ENCODE data around the gene ANTXR1. TPM values are rescaled to one million over a fixed set of nuclear protein-coding genes. Genes with fewer than 3 reads are reported as not detected.

ANTXR1 gene
- total and polyA plus RNA-seq, 9 of the 15 experiments (the other 6 are each of a cell fraction or from before 2014, with no cell fraction given) = 0.07 to 1.00 (median 0.54) TPM

DNA sequence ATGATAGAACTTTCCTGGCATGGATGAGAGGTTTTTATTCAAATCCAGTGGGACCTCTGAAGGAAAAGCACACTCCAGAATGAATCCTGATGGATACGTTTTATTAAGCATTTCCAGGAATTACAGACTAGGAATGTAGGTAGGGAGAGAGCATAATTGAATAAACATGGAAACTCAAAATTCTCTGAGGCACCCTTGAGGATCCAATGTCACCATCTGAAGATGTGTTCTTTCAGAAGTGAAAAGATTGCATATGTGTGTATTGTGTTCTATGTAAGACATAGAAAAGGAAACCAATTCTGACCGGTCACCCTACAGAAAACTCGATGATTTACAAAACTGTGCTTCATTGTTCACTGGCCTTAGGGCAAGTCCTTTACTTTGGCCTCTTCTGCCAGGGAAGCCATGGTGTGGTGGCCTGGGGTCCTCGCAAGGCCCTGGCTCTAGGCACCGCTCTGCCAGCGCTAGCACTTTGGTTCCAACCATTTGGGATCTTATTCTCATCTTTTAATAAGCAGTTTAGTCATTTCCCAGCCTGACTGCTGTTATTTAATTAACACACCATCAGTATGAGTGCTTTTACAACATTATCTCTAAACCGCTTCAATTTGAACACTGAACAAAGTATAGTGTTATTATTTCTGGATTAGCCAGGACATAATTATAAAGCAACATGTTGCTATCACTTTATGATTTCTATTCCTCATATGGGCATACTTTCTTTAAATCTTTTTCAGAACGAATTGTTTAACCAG lies 43.1 kb upstream of the ANTXR1 start (continued):
- no peak for TF ChIP-seq ZNF707 (CRISPR knock-in tag; conservative IDR thresholded peaks at IDR 0.05)
- no peak for TF ChIP-seq HNRNPK (IDR thresholded peaks at IDR 0.05; ENCODE audit: low read depth, low read length, poor library complexity, severe bottlenecking)
- no peak for TF ChIP-seq ZNF384 (IDR thresholded peaks at IDR 0.05; ENCODE audit: low read depth, low read length)
- no peak for TF ChIP-seq TBL1XR1 (IDR thresholded peaks at IDR 0.05; ENCODE audit: low read length in 2 of 2)
- TF ChIP-seq E2F3 (CRISPR knock-in tag; IDR thresholded peaks at IDR 0.05) = no peak
- no peak for TF ChIP-seq CBX1 (IDR thresholded peaks at IDR 0.05; ENCODE audit: low read depth)
- no peak for TF ChIP-seq MCM7 (IDR thresholded peaks at IDR 0.05)
- TF ChIP-seq, protein P1, sequence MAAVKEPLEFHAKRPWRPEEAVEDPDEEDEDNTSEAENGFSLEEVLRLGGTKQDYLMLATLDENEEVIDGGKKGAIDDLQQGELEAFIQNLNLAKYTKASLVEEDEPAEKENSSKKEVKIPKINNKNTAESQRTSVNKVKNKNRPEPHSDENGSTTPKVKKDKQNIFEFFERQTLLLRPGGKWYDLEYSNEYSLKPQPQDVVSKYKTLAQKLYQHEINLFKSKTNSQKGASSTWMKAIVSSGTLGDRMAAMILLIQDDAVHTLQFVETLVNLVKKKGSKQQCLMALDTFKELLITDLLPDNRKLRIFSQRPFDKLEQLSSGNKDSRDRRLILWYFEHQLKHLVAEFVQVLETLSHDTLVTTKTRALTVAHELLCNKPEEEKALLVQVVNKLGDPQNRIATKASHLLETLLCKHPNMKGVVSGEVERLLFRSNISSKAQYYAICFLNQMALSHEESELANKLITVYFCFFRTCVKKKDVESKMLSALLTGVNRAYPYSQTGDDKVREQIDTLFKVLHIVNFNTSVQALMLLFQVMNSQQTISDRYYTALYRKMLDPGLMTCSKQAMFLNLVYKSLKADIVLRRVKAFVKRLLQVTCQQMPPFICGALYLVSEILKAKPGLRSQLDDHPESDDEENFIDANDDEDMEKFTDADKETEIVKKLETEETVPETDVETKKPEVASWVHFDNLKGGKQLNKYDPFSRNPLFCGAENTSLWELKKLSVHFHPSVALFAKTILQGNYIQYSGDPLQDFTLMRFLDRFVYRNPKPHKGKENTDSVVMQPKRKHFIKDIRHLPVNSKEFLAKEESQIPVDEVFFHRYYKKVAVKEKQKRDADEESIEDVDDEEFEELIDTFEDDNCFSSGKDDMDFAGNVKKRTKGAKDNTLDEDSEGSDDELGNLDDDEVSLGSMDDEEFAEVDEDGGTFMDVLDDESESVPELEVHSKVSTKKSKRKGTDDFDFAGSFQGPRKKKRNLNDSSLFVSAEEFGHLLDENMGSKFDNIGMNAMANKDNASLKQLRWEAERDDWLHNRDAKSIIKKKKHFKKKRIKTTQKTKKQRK (IDR thresholded peaks at IDR 0.05; ENCODE audit: borderline replicate concordance, low read depth, low read length) = no peak
- TF ChIP-seq, protein P2, sequence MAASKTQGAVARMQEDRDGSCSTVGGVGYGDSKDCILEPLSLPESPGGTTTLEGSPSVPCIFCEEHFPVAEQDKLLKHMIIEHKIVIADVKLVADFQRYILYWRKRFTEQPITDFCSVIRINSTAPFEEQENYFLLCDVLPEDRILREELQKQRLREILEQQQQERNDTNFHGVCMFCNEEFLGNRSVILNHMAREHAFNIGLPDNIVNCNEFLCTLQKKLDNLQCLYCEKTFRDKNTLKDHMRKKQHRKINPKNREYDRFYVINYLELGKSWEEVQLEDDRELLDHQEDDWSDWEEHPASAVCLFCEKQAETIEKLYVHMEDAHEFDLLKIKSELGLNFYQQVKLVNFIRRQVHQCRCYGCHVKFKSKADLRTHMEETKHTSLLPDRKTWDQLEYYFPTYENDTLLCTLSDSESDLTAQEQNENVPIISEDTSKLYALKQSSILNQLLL (CRISPR knock-in tag; IDR thresholded peaks at IDR 0.05; ENCODE audit: borderline replicate concordance) = no peak
- no peak for TF ChIP-seq PRMT5 (CRISPR knock-in tag; IDR thresholded peaks at IDR 0.05)
- TF ChIP-seq, protein P3, sequence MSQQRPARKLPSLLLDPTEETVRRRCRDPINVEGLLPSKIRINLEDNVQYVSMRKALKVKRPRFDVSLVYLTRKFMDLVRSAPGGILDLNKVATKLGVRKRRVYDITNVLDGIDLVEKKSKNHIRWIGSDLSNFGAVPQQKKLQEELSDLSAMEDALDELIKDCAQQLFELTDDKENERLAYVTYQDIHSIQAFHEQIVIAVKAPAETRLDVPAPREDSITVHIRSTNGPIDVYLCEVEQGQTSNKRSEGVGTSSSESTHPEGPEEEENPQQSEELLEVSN (IDR thresholded peaks at IDR 0.05; ENCODE audit: borderline replicate concordance in 1 of 2, extremely low read depth in 1 of 2, insufficient read depth in 1 of 2, insufficient read length in 1 of 2, low read depth in 1 of 2, low read length in 1 of 2, poor library complexity in 1 of 2, severe bottlenecking in 1 of 2) = no peak
- TF ChIP-seq, protein P4, sequence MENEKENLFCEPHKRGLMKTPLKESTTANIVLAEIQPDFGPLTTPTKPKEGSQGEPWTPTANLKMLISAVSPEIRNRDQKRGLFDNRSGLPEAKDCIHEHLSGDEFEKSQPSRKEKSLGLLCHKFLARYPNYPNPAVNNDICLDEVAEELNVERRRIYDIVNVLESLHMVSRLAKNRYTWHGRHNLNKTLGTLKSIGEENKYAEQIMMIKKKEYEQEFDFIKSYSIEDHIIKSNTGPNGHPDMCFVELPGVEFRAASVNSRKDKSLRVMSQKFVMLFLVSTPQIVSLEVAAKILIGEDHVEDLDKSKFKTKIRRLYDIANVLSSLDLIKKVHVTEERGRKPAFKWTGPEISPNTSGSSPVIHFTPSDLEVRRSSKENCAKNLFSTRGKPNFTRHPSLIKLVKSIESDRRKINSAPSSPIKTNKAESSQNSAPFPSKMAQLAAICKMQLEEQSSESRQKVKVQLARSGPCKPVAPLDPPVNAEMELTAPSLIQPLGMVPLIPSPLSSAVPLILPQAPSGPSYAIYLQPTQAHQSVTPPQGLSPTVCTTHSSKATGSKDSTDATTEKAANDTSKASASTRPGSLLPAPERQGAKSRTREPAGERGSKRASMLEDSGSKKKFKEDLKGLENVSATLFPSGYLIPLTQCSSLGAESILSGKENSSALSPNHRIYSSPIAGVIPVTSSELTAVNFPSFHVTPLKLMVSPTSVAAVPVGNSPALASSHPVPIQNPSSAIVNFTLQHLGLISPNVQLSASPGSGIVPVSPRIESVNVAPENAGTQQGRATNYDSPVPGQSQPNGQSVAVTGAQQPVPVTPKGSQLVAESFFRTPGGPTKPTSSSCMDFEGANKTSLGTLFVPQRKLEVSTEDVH (IDR thresholded peaks at IDR 0.05; ENCODE audit: low read depth, partially characterized antibody) = no peak
